Measurements from ENCODE around the gene CXXC5. TPM values are rescaled to one million over a fixed set of nuclear protein-coding genes. Genes with fewer than 3 reads are reported as not detected.

CXXC5 gene
- polyA plus RNA-seq, 1 donor from 2014 or later: 24.4 TPM

DNA sequence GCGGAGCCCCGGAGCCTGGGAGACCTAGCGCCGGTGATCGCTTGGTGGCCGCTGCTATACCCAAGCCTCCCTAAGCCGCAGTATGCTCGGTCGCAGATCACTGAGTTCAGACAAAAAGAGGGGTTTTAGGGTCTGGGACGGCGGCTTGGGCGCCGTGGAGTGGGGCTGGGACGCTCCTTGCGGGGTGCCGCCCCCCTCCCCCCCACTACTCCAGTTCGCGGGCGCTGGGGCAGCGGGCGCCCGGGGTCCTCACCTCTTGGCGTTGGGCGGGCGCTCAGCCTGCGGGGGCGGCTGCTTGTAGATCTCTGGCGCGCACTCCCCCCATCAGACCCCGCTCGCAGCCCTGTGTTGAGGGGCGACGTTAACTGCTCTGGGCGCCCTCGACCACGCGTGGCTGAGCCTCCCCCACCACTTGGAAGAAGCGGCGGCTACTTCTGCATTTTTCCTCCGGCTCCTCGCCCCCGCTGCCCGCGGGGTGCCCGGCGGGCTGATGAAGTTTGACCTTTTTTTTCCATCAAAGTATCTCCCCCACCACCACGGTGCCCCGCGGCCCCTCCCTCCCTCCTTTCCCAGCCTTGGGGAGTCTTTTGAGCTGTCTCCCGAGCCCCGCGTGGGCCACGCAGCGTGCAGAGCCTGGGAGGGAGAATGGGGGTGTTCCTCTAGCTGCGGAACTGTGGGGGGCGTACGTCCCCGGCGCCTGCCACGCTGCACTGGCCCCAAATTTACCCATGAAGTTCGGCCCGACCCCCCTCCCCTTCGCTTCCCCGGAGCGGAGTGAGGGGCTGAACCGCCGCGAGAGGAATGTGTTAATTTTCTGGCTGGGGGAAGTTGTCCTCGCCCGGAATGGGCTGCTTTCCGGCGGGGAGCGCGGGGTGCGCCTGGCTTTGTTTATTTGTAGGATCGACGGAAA is 1.2 kb downstream of the CXXC5 start:
- peaks cover 31% of the 10 kb centered on the region for H3K27me3 ChIP-seq (ENCODE audit: insufficient read depth, low read depth, low read length)
- H3K9ac ChIP-seq (ENCODE audit: low read length): peak overlapping the region; percentile 69
- no peaks in the 10 kb centered on the region for H3K9me3 ChIP-seq (ENCODE audit: low read length)
- H3K4me2 ChIP-seq (ENCODE audit: low read length): peak overlapping the region; percentile 82
- peaks cover 37% of the 10 kb centered on the region for H3K79me2 ChIP-seq (replicated peaks; ENCODE audit: insufficient read depth, low read length)
- H3K4me3 ChIP-seq (ENCODE audit: low read length): peak overlapping the region; percentile 87
- no peaks in the 10 kb centered on the region for H4K20me1 ChIP-seq (ENCODE audit: insufficient read depth)
- H3K36me3 ChIP-seq (ENCODE audit: insufficient read depth, low read length): no peaks in the 10 kb centered on the region
- H3K9me2 ChIP-seq (ENCODE audit: insufficient read depth, low read length): no peaks in the 10 kb centered on the region
- H3K27ac ChIP-seq (ENCODE audit: low read length): no peak overlapping the region
- no peaks in the 10 kb centered on the region for H3F3A ChIP-seq (ENCODE audit: insufficient read depth, low read length, poor library complexity, severe bottlenecking)
- no peak overlapping the region for H2AFZ ChIP-seq (ENCODE audit: low read depth, low read length)
- TF ChIP-seq SMC3 (conservative IDR thresholded peaks at IDR 0.05; ENCODE audit: poor library complexity) (no peak), RAD21 (conservative IDR thresholded peaks at IDR 0.05) (peak; percentile 11)

DNA sequence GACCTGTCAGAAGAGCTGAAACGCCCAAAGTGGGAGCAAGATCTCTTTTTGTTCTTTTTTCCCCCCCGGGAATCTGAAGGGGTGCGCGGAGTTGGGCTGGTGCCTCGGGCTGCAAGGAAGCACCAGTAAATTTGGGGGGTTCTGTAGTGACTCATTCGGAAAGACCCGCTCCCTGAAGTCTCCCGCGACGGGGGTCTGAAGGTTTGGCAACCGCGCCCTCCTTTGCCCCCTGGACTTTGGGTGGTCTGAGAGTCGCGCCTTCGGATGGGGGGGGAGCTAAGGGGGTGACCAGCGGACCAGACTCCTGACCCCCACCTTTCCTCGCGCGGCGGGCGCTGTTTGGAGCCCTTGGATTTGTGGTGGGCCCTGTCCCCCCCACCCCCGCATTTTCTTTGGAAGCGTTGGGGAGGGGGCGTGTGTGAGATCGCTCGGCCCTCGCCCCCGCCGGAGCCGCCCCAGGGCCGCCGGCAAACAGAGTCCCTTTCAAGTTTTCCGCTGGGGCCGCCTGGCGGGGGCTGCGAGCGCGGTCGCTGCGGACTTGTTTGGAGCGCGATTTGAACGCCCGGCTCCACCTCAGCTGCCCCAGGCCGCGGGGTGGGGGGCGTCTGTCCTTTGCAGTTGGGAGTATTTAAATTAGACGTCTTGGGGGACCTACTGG is 2.0 kb downstream of the CXXC5 start:
- H4K20me1 ChIP-seq (ENCODE audit: insufficient read depth): no peaks in the 10 kb centered on the region

More for the DNA sequence above, 2.0 kb downstream of the CXXC5 start:
- peaks cover 31% of the 10 kb centered on the region for H3K27me3 ChIP-seq (ENCODE audit: insufficient read depth, low read depth, low read length)
- no peak for TF ChIP-seq EP300 (conservative IDR thresholded peaks at IDR 0.05; ENCODE audit: poor library complexity, severe bottlenecking)
- no peak for TF ChIP-seq POLR2AphosphoS5 (IDR thresholded peaks at IDR 0.05)
- TF ChIP-seq SMC3 (conservative IDR thresholded peaks at IDR 0.05; ENCODE audit: poor library complexity): peak; percentile 29
- no peak for TF ChIP-seq TAF1 (IDR thresholded peaks at IDR 0.05; ENCODE audit: low read depth)
- TF ChIP-seq, protein P1, sequence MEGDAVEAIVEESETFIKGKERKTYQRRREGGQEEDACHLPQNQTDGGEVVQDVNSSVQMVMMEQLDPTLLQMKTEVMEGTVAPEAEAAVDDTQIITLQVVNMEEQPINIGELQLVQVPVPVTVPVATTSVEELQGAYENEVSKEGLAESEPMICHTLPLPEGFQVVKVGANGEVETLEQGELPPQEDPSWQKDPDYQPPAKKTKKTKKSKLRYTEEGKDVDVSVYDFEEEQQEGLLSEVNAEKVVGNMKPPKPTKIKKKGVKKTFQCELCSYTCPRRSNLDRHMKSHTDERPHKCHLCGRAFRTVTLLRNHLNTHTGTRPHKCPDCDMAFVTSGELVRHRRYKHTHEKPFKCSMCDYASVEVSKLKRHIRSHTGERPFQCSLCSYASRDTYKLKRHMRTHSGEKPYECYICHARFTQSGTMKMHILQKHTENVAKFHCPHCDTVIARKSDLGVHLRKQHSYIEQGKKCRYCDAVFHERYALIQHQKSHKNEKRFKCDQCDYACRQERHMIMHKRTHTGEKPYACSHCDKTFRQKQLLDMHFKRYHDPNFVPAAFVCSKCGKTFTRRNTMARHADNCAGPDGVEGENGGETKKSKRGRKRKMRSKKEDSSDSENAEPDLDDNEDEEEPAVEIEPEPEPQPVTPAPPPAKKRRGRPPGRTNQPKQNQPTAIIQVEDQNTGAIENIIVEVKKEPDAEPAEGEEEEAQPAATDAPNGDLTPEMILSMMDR (IDR thresholded peaks at IDR 0.05; ENCODE audit: poor library complexity, severe bottlenecking): peak; percentile 45
- TF ChIP-seq, protein P2, sequence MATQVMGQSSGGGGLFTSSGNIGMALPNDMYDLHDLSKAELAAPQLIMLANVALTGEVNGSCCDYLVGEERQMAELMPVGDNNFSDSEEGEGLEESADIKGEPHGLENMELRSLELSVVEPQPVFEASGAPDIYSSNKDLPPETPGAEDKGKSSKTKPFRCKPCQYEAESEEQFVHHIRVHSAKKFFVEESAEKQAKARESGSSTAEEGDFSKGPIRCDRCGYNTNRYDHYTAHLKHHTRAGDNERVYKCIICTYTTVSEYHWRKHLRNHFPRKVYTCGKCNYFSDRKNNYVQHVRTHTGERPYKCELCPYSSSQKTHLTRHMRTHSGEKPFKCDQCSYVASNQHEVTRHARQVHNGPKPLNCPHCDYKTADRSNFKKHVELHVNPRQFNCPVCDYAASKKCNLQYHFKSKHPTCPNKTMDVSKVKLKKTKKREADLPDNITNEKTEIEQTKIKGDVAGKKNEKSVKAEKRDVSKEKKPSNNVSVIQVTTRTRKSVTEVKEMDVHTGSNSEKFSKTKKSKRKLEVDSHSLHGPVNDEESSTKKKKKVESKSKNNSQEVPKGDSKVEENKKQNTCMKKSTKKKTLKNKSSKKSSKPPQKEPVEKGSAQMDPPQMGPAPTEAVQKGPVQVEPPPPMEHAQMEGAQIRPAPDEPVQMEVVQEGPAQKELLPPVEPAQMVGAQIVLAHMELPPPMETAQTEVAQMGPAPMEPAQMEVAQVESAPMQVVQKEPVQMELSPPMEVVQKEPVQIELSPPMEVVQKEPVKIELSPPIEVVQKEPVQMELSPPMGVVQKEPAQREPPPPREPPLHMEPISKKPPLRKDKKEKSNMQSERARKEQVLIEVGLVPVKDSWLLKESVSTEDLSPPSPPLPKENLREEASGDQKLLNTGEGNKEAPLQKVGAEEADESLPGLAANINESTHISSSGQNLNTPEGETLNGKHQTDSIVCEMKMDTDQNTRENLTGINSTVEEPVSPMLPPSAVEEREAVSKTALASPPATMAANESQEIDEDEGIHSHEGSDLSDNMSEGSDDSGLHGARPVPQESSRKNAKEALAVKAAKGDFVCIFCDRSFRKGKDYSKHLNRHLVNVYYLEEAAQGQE (IDR thresholded peaks at IDR 0.05; ENCODE audit: borderline replicate concordance): no peak
- no peak for TF ChIP-seq RAD21 (conservative IDR thresholded peaks at IDR 0.05)
- no peak for TF ChIP-seq MXI1 (conservative IDR thresholded peaks at IDR 0.05; ENCODE audit: poor library complexity, severe bottlenecking)
- TF ChIP-seq EZH2 (IDR thresholded peaks at IDR 0.05; ENCODE audit: borderline replicate concordance, insufficient read depth, low read length, poor library complexity, severe bottlenecking): no peak
- H3K4me2 ChIP-seq (ENCODE audit: low read length): peak overlapping the region; percentile 82
- H3K9ac ChIP-seq (ENCODE audit: low read length): peak overlapping the region; percentile 69
- H3K9me3 ChIP-seq (ENCODE audit: low read length): no peaks in the 10 kb centered on the region
- H3K36me3 ChIP-seq (ENCODE audit: insufficient read depth, low read length): no peaks in the 10 kb centered on the region
- H3K27ac ChIP-seq (ENCODE audit: low read length): no peak overlapping the region
- no peak overlapping the region for H2AFZ ChIP-seq (ENCODE audit: low read depth, low read length)
- peaks cover 41% of the 10 kb centered on the region for H3K79me2 ChIP-seq (replicated peaks; ENCODE audit: insufficient read depth, low read length)
- H3K4me3 ChIP-seq (ENCODE audit: low read length): peak overlapping the region; percentile 87
- H3F3A ChIP-seq (ENCODE audit: insufficient read depth, low read length, poor library complexity, severe bottlenecking): no peaks in the 10 kb centered on the region
- H3K9me2 ChIP-seq (ENCODE audit: insufficient read depth, low read length): no peaks in the 10 kb centered on the region

All from neural cell (in vitro differentiated cells).